ENCODE data around the gene PDCD2L.

GRCh38 chr19:34355201-34355600, 49.0 kb upstream of the PDCD2L start:
- no peak for TF ChIP-seq SIN3A (IDR thresholded peaks at IDR 0.05; ENCODE audit: low read depth, low read length)
- TF ChIP-seq, protein P1, sequence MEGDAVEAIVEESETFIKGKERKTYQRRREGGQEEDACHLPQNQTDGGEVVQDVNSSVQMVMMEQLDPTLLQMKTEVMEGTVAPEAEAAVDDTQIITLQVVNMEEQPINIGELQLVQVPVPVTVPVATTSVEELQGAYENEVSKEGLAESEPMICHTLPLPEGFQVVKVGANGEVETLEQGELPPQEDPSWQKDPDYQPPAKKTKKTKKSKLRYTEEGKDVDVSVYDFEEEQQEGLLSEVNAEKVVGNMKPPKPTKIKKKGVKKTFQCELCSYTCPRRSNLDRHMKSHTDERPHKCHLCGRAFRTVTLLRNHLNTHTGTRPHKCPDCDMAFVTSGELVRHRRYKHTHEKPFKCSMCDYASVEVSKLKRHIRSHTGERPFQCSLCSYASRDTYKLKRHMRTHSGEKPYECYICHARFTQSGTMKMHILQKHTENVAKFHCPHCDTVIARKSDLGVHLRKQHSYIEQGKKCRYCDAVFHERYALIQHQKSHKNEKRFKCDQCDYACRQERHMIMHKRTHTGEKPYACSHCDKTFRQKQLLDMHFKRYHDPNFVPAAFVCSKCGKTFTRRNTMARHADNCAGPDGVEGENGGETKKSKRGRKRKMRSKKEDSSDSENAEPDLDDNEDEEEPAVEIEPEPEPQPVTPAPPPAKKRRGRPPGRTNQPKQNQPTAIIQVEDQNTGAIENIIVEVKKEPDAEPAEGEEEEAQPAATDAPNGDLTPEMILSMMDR (IDR thresholded peaks at IDR 0.05 in 2 of 3, conservative IDR thresholded peaks at IDR 0.05 in 1 of 3; ENCODE audit: control insufficient read depth in 2 of 3, extremely low read depth in 1 of 3, insufficient read depth in 1 of 3, low read depth in 3 of 3, low read length in 3 of 3), result no peak
- no peak for TF ChIP-seq MTA2 (IDR thresholded peaks at IDR 0.05; ENCODE audit: low read depth)
- no peak for TF ChIP-seq NR2C2 (IDR thresholded peaks at IDR 0.05; ENCODE audit: borderline replicate concordance, control insufficient read depth, insufficient read length, low read depth)
- TF ChIP-seq FOXM1 (IDR thresholded peaks at IDR 0.05; ENCODE audit: low read depth, low read length), result no peak
- TF ChIP-seq SREBF1 (IDR thresholded peaks at IDR 0.05; ENCODE audit: low read length), result no peak
- TF ChIP-seq RB1 (IDR thresholded peaks at IDR 0.05; ENCODE audit: borderline replicate concordance), result no peak
